Gastrocnemius medialis (tissue), 4 donors: ENCODE data around the gene TUBA8.

Source experiments
- CTCF ChIP-seq, 5 experiments: fragments of 450-650 bp in 3 of 5; fragments of 200-600 bp in 2 of 5; sonication (generic) in 2 of 5; IDR thresholded peaks in 4 of 5; conservative IDR thresholded peaks in 1 of 5; 1 replicate in 4 of 5; 2 replicates in 1 of 5; pipeline ENCODE4 v1.5.1; 2016 to 2019; ENCODE audit warnings: antibody characterized with exemption in 5 of 5, mild to moderate bottlenecking in 3 of 5, moderate library complexity in 3 of 5
- POLR2A ChIP-seq, 2 donors: fragments of 450-650 bp; IDR thresholded peaks; one replicate each; pipeline ENCODE4 v1.6.1; 2017; ENCODE audit warnings: antibody characterized with exemption in 2 of 2, mild to moderate bottlenecking in 2 of 2, moderate library complexity in 2 of 2

- no peak for TF ChIP-seq POLR2A (IDR thresholded peaks at IDR 0.05)
- no peak for TF ChIP-seq CTCF (IDR thresholded peaks at IDR 0.05 in 4 of 5, conservative IDR thresholded peaks at IDR 0.05 in 1 of 5)
Observed at GRCh38 chr22:18157714-18158028, 47.1 kb downstream of the TUBA8 start.
